ENCODE data around the gene GAD1.

GRCh38 chr2:170830166-170830565, 13.5 kb downstream of the GAD1 start:
- no peak for TF ChIP-seq CTCF (IDR thresholded peaks at IDR 0.05)
- TF ChIP-seq EP300 (IDR thresholded peaks at IDR 0.05): no peak
- no peak for TF ChIP-seq POLR2A (IDR thresholded peaks at IDR 0.05)

All from tibial nerve (tissue), 4 donors.